Activated B cell treated with CpG ODN at 0.5 μM for 24 hours (primary cell): ENCODE data around the gene DNAJB4. TPM values are rescaled to one million over a fixed set of nuclear protein-coding genes. Genes with fewer than 3 reads are reported as not detected.
"Not testable (repeated sequence)": the region's sequence is repeated elsewhere in the genome, so short reads cannot be mapped to it uniquely, and the experiment has no call there.

ENCODE experiments used
- ATAC-seq: fragments of 200-7000 bp; cut with Tn5 transposase; one replicate; pipeline ENCODE4 v1.10.0; 2021; ENCODE audit warnings: low read depth, mild to moderate bottlenecking, moderate library complexity
- CTCF ChIA-PET: fragments of 350-600 bp; sonication (Branson Sonifier 250); formaldehyde crosslinking; loops from one replicate; lab custom pipeline; 2021; ENCODE audit warnings: antibody characterized with exemption; lab: Charles Lee
- POLR2A ChIA-PET: fragments of 350-600 bp; sonication (Branson Sonifier 250); formaldehyde crosslinking; loops from one replicate; lab custom pipeline; 2021; ENCODE audit warnings: antibody characterized with exemption; lab: Charles Lee
- DNase-seq: peaks from one replicate; pipeline ENCODE4 v3.0.0; 2022
- H3K27ac Mint-ChIP-seq: one replicate; pipeline ENCODE4 v1.8.0; 2020; ENCODE audit warnings: mixed read lengths
- H3K27me3 Mint-ChIP-seq: one replicate; pipeline ENCODE4 v1.8.0; 2021; ENCODE audit warnings: mixed read lengths
- H3K36me3 Mint-ChIP-seq: one replicate; pipeline ENCODE4 v1.8.0; 2021; ENCODE audit warnings: low read depth, mixed read lengths
- H3K4me1 Mint-ChIP-seq: one replicate; pipeline ENCODE4 v1.8.0; 2021; ENCODE audit warnings: mixed read lengths
- H3K4me3 Mint-ChIP-seq: one replicate; pipeline ENCODE4 v1.8.0; 2020; ENCODE audit warnings: mild to moderate bottlenecking, mixed read lengths
- H3K9me3 Mint-ChIP-seq: one replicate; pipeline ENCODE4 v1.8.0; 2020; ENCODE audit warnings: mixed read lengths
- intact Hi-C: fragments of 100-400 bp; cut with micrococcal nuclease; formaldehyde crosslinking; loops from one replicate; pipeline ENCODE4 v1.15.1; 2024
- total RNA-seq: library from RNA; stranded (reverse); gene quantifications from 2 replicates; pipeline ENCODE4 v1.2.3, GENCODE V29; 2022
- TF ChIP-seq, protein P1 (sequence below): fragments of 200-600 bp; IDR thresholded peaks from one replicate; pipeline ENCODE4 v1.8.0; 2022; ENCODE audit warnings: antibody characterized with exemption, mild to moderate bottlenecking

DNAJB4 gene
- total RNA-seq, 1 donor from 2014 or later: 11.9 TPM

GRCh38 chr1:78009836-78010235, 5.1 kb downstream of the DNAJB4 start:
- H3K27ac Mint-ChIP-seq: no peak overlapping the region
- H3K9me3 Mint-ChIP-seq: no peaks in the 10 kb centered on the region
- intact Hi-C loops: loop anchor here (10.0 kb wide), 2 partner anchors 795 to 1935 kb away; partner anchors contain the start of genes PIGK and ST6GALNAC3
- H3K4me1 Mint-ChIP-seq: peaks cover 32% of the 10 kb centered on the region
- DNase-seq (no peak), ATAC-seq (no peak)
- peaks cover 12% of the 10 kb centered on the region for H3K36me3 Mint-ChIP-seq
- TF ChIP-seq, protein P1, sequence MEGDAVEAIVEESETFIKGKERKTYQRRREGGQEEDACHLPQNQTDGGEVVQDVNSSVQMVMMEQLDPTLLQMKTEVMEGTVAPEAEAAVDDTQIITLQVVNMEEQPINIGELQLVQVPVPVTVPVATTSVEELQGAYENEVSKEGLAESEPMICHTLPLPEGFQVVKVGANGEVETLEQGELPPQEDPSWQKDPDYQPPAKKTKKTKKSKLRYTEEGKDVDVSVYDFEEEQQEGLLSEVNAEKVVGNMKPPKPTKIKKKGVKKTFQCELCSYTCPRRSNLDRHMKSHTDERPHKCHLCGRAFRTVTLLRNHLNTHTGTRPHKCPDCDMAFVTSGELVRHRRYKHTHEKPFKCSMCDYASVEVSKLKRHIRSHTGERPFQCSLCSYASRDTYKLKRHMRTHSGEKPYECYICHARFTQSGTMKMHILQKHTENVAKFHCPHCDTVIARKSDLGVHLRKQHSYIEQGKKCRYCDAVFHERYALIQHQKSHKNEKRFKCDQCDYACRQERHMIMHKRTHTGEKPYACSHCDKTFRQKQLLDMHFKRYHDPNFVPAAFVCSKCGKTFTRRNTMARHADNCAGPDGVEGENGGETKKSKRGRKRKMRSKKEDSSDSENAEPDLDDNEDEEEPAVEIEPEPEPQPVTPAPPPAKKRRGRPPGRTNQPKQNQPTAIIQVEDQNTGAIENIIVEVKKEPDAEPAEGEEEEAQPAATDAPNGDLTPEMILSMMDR: no peak
- CTCF ChIA-PET: interaction anchor here (0.6 kb wide), 1 partner anchor 13 kb away, joined by 3 read pairs; no protein-coding TSS in a partner anchor
- POLR2A ChIA-PET: interaction anchor here (0.6 kb wide), 1 partner anchor 23 kb away, joined by 4 read pairs; no protein-coding TSS in a partner anchor
- no peak overlapping the region for H3K4me3 Mint-ChIP-seq
- no peaks in the 10 kb centered on the region for H3K27me3 Mint-ChIP-seq

DNA sequence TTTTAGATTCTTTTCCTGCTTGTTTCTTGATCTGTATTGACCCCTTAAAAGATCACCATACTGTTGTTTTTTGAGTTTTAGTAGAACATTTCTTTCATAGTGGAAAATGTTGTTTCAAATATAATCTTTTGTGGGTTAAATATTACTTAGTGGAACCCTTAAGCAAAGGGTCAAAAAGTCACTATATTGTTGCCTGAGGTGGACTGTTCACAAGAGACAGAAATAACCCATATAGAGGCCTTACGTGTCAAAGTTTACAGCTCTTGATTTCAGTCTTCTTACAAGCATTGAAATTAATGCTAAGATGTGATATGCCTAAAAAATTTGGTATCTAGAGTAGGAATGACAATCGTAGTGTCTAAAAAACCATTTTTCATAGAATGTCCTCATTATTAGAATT, 6.3 kb downstream of the DNAJB4 start:
- no peak for ATAC-seq
- Mint-ChIP-seq H3K9me3 (no peaks in the 10 kb centered on the region), H3K27me3 (no peaks in the 10 kb centered on the region), H3K4me1 (peaks cover 23% of the 10 kb centered on the region), H3K4me3 (no peak overlapping the region), H3K36me3 (peaks cover 14% of the 10 kb centered on the region), H3K27ac (no peak overlapping the region)
- CTCF ChIA-PET: no interaction called here
- POLR2A ChIA-PET: no interaction called here
- TF ChIP-seq, protein P1: no peak
- intact Hi-C loops: no loop called here
- DNase-seq: no peak

- Mint-ChIP-seq H3K4me1 (peaks cover 7% of the 10 kb centered on the region), H3K36me3 (peaks cover 22% of the 10 kb centered on the region), H3K9me3 (no peaks in the 10 kb centered on the region), H3K27me3 (no peaks in the 10 kb centered on the region), H3K27ac (no peak overlapping the region), H3K4me3 (no peak overlapping the region)
- ChIA-PET POLR2A (interaction anchor here (0.7 kb wide), 1 partner anchor 119 kb away, joined by 4 read pairs; no protein-coding TSS in a partner anchor), CTCF (no interaction called here)
- TF ChIP-seq, protein P1: no peak
- intact Hi-C loops: no loop called here
- DNase-seq (no peak), ATAC-seq (no peak)
Observed at GRCh38 chr1:78015148-78015547, 10.4 kb downstream of the DNAJB4 start.

- H3K36me3 Mint-ChIP-seq: peaks cover 15% of the 10 kb centered on the region
- ATAC-seq (no peak), DNase-seq (no peak)
- no peaks in the 10 kb centered on the region for H3K27me3 Mint-ChIP-seq
- peaks cover 5% of the 10 kb centered on the region for H3K9me3 Mint-ChIP-seq
- H3K4me1 Mint-ChIP-seq: peaks cover 4% of the 10 kb centered on the region
- TF ChIP-seq, protein P1: no peak
- intact Hi-C loops: no loop called here
- no peak overlapping the region for H3K4me3 Mint-ChIP-seq
- ChIA-PET CTCF (no interaction called here), POLR2A (no interaction called here)
- no peak overlapping the region for H3K27ac Mint-ChIP-seq
Observed at GRCh38 chr1:78019024-78019423, 14.3 kb downstream of the DNAJB4 start.

- H3K9me3 Mint-ChIP-seq, POLR2A ChIA-PET, intact Hi-C loops, H3K27me3 Mint-ChIP-seq, H3K27ac Mint-ChIP-seq, CTCF ChIA-PET, DNase-seq, ATAC-seq, H3K36me3 Mint-ChIP-seq, H3K4me3 Mint-ChIP-seq, H3K4me1 Mint-ChIP-seq: not testable (repeated sequence)
Observed at GRCh38 chr1:78021134-78021533, 16.4 kb downstream of the DNAJB4 start.

- Mint-ChIP-seq H3K27me3 (no peaks in the 10 kb centered on the region), H3K36me3 (no peaks in the 10 kb centered on the region), H3K9me3 (no peaks in the 10 kb centered on the region), H3K4me3 (no peak overlapping the region), H3K27ac (no peak overlapping the region), H3K4me1 (no peaks in the 10 kb centered on the region)
- intact Hi-C loops: no loop called here
- ATAC-seq (no peak), DNase-seq (no peak)
- TF ChIP-seq, protein P1: no peak
- CTCF ChIA-PET: no interaction called here
- POLR2A ChIA-PET: no interaction called here
Observed at GRCh38 chr1:78029793-78030192, 25.1 kb downstream of the DNAJB4 start.
